IPS DF 6.9 (cell line): Measurements from ENCODE around the gene TPM2.

Experiments
- DNase-seq: peaks from one replicate; pipeline ENCODE4 v3.0.0-alpha.2; 2013; ENCODE audit warnings: low read depth, low spot score
- H3K27ac ChIP-seq: one replicate; pipeline ENCODE4 v1.5.1; 2013; ENCODE audit warnings: low read length, control low read depth
- H3K27me3 ChIP-seq: 2 replicates; pipeline ENCODE4 v1.6.1; 2013; ENCODE audit warnings: mild to moderate bottlenecking, low read length; ENCODE audit not compliant: control insufficient read depth, insufficient read depth
- H3K36me3 ChIP-seq: 2 replicates; pipeline ENCODE4 v1.6.1; 2013; ENCODE audit warnings: low read length; ENCODE audit not compliant: control insufficient read depth, insufficient read depth
- H3K4me1 ChIP-seq: 2 replicates; pipeline ENCODE4 v1.6.1; 2013; ENCODE audit warnings: low read length; ENCODE audit not compliant: control insufficient read depth, insufficient read depth
- H3K4me3 ChIP-seq: 2 replicates; pipeline ENCODE4 v1.5.1; 2013; ENCODE audit warnings: mild to moderate bottlenecking, low read length
- H3K9me3 ChIP-seq: 2 replicates; pipeline ENCODE4 v1.6.1; 2013; ENCODE audit warnings: low read length, inconsistent platforms; ENCODE audit not compliant: control insufficient read depth, insufficient read depth
- WGBS: extraction: QIAGEN DNeasy Blood & Tissue Kit; methylation state at CpG from one replicate; pipeline ENCODE4 v1.1.7; 2013; ENCODE audit warnings: mixed read lengths, missing lambda C conversion rate; ENCODE audit not compliant: insufficient read length, insufficient coverage; 5-methylcytosine and 5-hydroxymethylcytosine counted together

Gene TPM2

GRCh38 chr9:35695943-35696401 is 6.2 kb upstream of the TPM2 start:
- Histone ChIP-seq H3K27ac (no peak overlapping the region), H3K4me3 (no peak overlapping the region), H3K27me3 (no peaks in the 10 kb centered on the region), H3K9me3 (no peaks in the 10 kb centered on the region), H3K4me1 (peaks cover 2% of the 10 kb centered on the region), H3K36me3 (peaks cover 27% of the 10 kb centered on the region)
- WGBS, result no CpG with 5 or more reads among the region's 3 CpGs
- DNase-seq, result no peak

DNA sequence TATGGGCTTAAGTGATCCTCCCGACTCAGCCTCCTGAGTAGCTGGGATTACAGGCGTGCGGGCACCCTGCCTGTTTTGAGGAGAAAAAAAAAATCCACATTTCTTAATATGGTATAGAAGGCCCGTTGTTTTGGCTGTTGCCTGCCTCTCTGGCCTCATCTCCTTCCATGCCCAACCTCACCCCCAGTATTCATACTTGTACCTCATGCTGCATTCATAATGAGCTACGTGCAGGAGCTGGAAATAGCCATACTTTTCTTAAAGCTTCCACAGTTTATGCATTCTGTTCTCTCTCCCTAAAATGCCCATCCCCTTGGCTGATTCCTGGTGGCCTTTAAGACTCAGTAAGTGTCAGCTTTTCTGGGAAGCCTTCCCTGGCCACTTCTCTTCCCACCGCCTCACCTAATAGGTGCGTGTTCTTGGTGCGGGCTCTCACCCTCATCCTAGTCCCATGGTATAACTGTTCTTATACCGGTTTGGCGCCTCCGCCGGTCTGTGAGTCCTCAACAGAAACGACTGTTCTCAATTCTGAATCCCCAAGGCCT is 2.1 kb upstream of the TPM2 start:
- H3K27ac ChIP-seq, result no peak overlapping the region
- no CpG with 5 or more reads among the region's 13 CpGs for WGBS
- no peak for DNase-seq

DNA sequence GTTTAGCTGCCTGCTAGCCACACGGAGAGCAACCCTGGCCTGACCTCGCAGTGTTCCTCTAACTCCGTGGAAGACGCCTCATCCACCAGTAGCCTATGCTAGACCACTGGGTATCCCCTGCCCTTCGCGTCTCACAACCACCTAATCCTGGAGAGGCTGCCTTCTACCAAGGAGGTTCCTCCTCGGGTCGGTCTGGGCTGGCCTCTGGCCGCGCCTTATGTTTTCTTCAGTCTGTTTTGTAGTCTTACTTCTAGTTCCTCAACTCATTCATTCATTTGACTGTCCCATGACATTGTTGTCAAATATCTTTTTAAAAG is 1.6 kb upstream of the TPM2 start:
- Histone ChIP-seq H3K9me3 (no peaks in the 10 kb centered on the region), H3K4me1 (peaks cover 2% of the 10 kb centered on the region; the same call in 1 of the 2 replicates), H3K36me3 (peaks cover 6% of the 10 kb centered on the region; the same call in 1 of the 2 replicates), H3K4me3 (peak overlapping the region; percentile 61; the same call in 1 of the 2 replicates), H3K27ac (no peak overlapping the region), H3K27me3 (no peaks in the 10 kb centered on the region)
- no CpG with 5 or more reads among the region's 10 CpGs for WGBS
- no peak for DNase-seq

More for the DNA sequence above, 2.1 kb upstream of the TPM2 start:
- 0 out of 2 replicates have a peak, but pooled peaks cover 3% of the 10 kb centered on the region for H3K36me3 ChIP-seq
- no peak overlapping the region for H3K4me3 ChIP-seq
- no peaks in the 10 kb centered on the region for H3K9me3 ChIP-seq
- H3K27me3 ChIP-seq, result no peaks in the 10 kb centered on the region
- H3K4me1 ChIP-seq, result peaks cover 2% of the 10 kb centered on the region; the same call in 1 of the 2 replicates

GRCh38 chr9:35690614-35691333 is 1.0 kb upstream of the TPM2 start:
- Histone ChIP-seq H3K27ac (no peak overlapping the region), H3K27me3 (no peaks in the 10 kb centered on the region), H3K4me1 (peaks cover 2% of the 10 kb centered on the region; the same call in 1 of the 2 replicates), H3K9me3 (no peaks in the 10 kb centered on the region), H3K4me3 (peak overlapping the region; percentile 61), H3K36me3 (peaks cover 8% of the 10 kb centered on the region; the same call in 1 of the 2 replicates)
- no peak for DNase-seq
- no CpG with 5 or more reads among the region's 61 CpGs for WGBS

- Histone ChIP-seq H3K4me1 (peaks cover 2% of the 10 kb centered on the region; the same call in 1 of the 2 replicates), H3K36me3 (peaks cover 14% of the 10 kb centered on the region), H3K9me3 (no peaks in the 10 kb centered on the region), H3K4me3 (peak overlapping the region; percentile 61), H3K27ac (no peak overlapping the region), H3K27me3 (no peaks in the 10 kb centered on the region)
- no peak for DNase-seq
- WGBS, result no CpG with 5 or more reads among the region's 21 CpGs
Observed at GRCh38 chr9:35690294-35690613, 529 bp upstream of the TPM2 start.

DNA sequence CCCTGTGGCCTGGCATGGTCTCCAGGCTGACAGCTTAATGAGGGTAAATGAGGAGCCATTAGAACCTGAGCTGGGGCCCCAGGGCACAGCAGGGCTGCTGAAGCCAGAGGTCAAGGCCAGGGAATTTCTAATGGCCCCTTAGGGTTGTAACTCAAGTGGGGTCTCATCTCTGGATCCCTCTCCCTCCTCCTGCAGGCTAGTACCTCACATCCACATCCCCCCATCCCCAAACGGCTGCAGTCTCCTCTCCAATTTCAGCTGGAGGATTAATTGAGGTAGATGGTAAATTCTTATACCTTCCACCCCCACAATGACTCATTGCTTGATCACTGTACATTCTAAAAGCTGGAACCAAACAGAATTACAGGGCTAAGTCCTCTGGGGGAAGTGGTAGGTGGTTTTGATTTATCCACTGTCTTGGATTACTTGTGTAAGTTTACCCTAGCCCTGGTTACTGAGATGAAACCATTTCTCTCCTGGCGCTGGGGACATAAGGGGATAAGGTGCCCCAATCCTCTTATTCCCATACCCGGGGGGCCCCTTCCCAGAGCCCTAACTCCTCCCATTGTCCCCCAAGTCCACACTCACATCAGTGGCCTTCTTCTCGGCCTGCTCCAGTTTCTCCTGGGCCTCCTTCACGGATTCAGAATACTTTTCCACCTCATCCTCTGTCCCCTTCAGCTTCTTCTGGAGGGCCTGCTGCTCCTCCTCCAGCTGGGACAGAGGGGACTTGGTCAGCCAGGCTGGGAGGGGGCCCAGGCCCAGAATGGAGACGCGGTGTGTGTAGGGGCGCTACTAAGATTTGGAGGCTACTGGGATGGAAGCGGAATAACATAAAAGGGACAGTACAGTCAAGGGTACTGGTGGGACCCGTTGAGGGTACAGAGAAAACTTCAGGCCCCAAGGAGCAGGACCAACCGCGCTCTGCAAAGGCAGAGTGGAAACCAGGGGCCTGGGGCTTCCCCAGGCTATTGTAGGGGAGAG is 875 bp downstream of the TPM2 start:
- H3K27ac ChIP-seq, result no peak overlapping the region
- no peak for DNase-seq
- WGBS, result no CpG with 5 or more reads among the region's 12 CpGs
- H3K27me3 ChIP-seq, result no peaks in the 10 kb centered on the region
- H3K9me3 ChIP-seq, result no peaks in the 10 kb centered on the region
- peak overlapping the region; percentile 61; the same call in 1 of the 2 replicates for H3K4me3 ChIP-seq
- peaks cover 26% of the 10 kb centered on the region for H3K36me3 ChIP-seq
- H3K4me1 ChIP-seq, result peaks cover 2% of the 10 kb centered on the region; the same call in 1 of the 2 replicates

- WGBS, result no CpG with 5 or more reads among the region's 2 CpGs
- H3K4me3 ChIP-seq, result no peak overlapping the region
- H3K36me3 ChIP-seq, result peaks cover 33% of the 10 kb centered on the region
- peaks cover 2% of the 10 kb centered on the region; the same call in 1 of the 2 replicates for H3K4me1 ChIP-seq
- DNase-seq, result no peak
- H3K27me3 ChIP-seq, result no peaks in the 10 kb centered on the region
- H3K9me3 ChIP-seq, result no peaks in the 10 kb centered on the region
- H3K27ac ChIP-seq, result no peak overlapping the region
Observed at GRCh38 chr9:35687972-35688557, 1.7 kb downstream of the TPM2 start.

- Histone ChIP-seq H3K27me3 (no peaks in the 10 kb centered on the region), H3K4me1 (peaks cover 2% of the 10 kb centered on the region; the same call in 1 of the 2 replicates), H3K36me3 (peaks cover 41% of the 10 kb centered on the region), H3K4me3 (no peak overlapping the region), H3K9me3 (no peaks in the 10 kb centered on the region), H3K27ac (no peak overlapping the region)
- no CpG with 5 or more reads among the region's 2 CpGs for WGBS
- DNase-seq, result no peak
Observed at GRCh38 chr9:35687306-35687705, 2.4 kb downstream of the TPM2 start.

GRCh38 chr9:35686222-35687203 is 3.2 kb downstream of the TPM2 start:
- no peak overlapping the region for H3K4me3 ChIP-seq
- no peaks in the 10 kb centered on the region for H3K9me3 ChIP-seq
- H3K27me3 ChIP-seq, result no peaks in the 10 kb centered on the region
- H3K36me3 ChIP-seq, result peaks cover 43% of the 10 kb centered on the region
- H3K27ac ChIP-seq, result no peak overlapping the region
- H3K4me1 ChIP-seq, result peaks cover 2% of the 10 kb centered on the region; the same call in 1 of the 2 replicates
- DNase-seq, result no peak
- WGBS, result no CpG with 5 or more reads among the region's 11 CpGs
